IMR-90 (cell line): ENCODE data around the gene LAMA5. TPM values are rescaled to one million over a fixed set of nuclear protein-coding genes. Genes with fewer than 3 reads are reported as not detected.

Source experiments
- ATAC-seq: fragments of 200-7000 bp; cut with Tn5 transposase; 2 replicates; pipeline ENCODE4 v1.9.1; 2020; ENCODE audit warnings: low read depth, mild to moderate bottlenecking, moderate library complexity
- BruUV-seq: library from RNA; stranded (reverse); fragments of 400-500 nt; replicated peaks from 2 replicates; lab custom pipeline; 2021; lab: Mats Ljungman, UMichigan
- CTCF ChIA-PET: fragments of 300-600 bp; formaldehyde crosslinking; extraction: SDS; loops from one replicate; lab custom pipeline; 2021; ENCODE audit warnings: antibody characterized with exemption; lab: Yijun Ruan, JAX
- POLR2A ChIA-PET: fragments of 300-600 bp; sonication (Branson Sonifier 250); formaldehyde crosslinking; loops from one replicate; lab custom pipeline; 2022; ENCODE audit warnings: antibody characterized with exemption; ENCODE audit not compliant: unreplicated experiment; lab: Charles Lee
- DNase-seq: peaks from one replicate; pipeline ENCODE4 v3.0.0; 2013
- H2AFZ ChIP-seq: replicated peaks from 2 replicates; pipeline ENCODE3; 2013; ENCODE audit warnings: low read length, mild to moderate bottlenecking; ENCODE audit not compliant: poor library complexity
- H2AK5ac ChIP-seq: 2 replicates; pipeline ENCODE4 v1.6.1; 2013; ENCODE audit warnings: low read depth, low read length, inconsistent platforms
- H2AK9ac ChIP-seq: replicated peaks from 2 replicates; pipeline ENCODE3; 2013; ENCODE audit warnings: mild to moderate bottlenecking, low read depth, low read length, moderate library complexity; ENCODE audit not compliant: poor library complexity
- H2BK120ac ChIP-seq: 2 replicates; pipeline ENCODE4 v1.6.1; 2013; ENCODE audit warnings: low read depth, low read length, inconsistent platforms
- H2BK15ac ChIP-seq: 3 replicates; pipeline ENCODE4 v1.6.1; 2013; ENCODE audit warnings: low read depth, low read length, inconsistent platforms
- H2BK20ac ChIP-seq: 2 replicates; pipeline ENCODE4 v1.6.1; 2013; ENCODE audit warnings: low read depth, mild to moderate bottlenecking, inconsistent platforms, low read length, moderate library complexity
- H2BK5ac ChIP-seq: 2 replicates; pipeline ENCODE4 v1.6.1; 2013; ENCODE audit warnings: mild to moderate bottlenecking, low read depth, low read length, inconsistent platforms; ENCODE audit not compliant: poor library complexity, severe bottlenecking
- H3K14ac ChIP-seq: replicated peaks from 2 replicates; pipeline ENCODE4 v1.6.1; 2013; ENCODE audit warnings: low read depth, low read length, inconsistent platforms
- H3K18ac ChIP-seq: 2 replicates; pipeline ENCODE4 v1.6.1; 2013; ENCODE audit warnings: low read depth, low read length, control low read depth
- H3K23ac ChIP-seq: 2 replicates; pipeline ENCODE4 v1.6.1; 2013; ENCODE audit warnings: low read depth, low read length, inconsistent platforms
- H3K27ac ChIP-seq: 2 replicates; pipeline ENCODE4 v1.5.1; 2013; ENCODE audit warnings: mild to moderate bottlenecking, control low read depth, low read length; ENCODE audit not compliant: insufficient read depth
- H3K27me3 ChIP-seq: 2 replicates; pipeline ENCODE4 v1.6.1; 2013; ENCODE audit warnings: low read length; ENCODE audit not compliant: control insufficient read depth, insufficient read depth
- H3K36me3 ChIP-seq: 2 replicates; pipeline ENCODE4 v1.6.1; 2013; ENCODE audit warnings: low read length, mixed read lengths; ENCODE audit not compliant: control insufficient read depth, insufficient read depth
- H3K4ac ChIP-seq: 2 replicates; pipeline ENCODE4 v1.6.1; 2013; ENCODE audit warnings: low read depth, low read length, inconsistent platforms
- H3K4me1 ChIP-seq: 2 replicates; pipeline ENCODE4 v1.6.1; 2013; ENCODE audit warnings: low read length, mixed read lengths; ENCODE audit not compliant: control insufficient read depth, insufficient read depth
- H3K4me2 ChIP-seq: 2 replicates; pipeline ENCODE4 v1.6.1; 2013; ENCODE audit warnings: low read depth, mild to moderate bottlenecking, control low read depth, low read length, moderate library complexity
- H3K4me3 ChIP-seq: 2 replicates; pipeline ENCODE4 v1.5.1; 2013; ENCODE audit warnings: low read depth, mild to moderate bottlenecking, control low read depth, low read length, moderate library complexity; ENCODE audit not compliant: insufficient read depth
- H3K56ac ChIP-seq: 2 replicates; pipeline ENCODE4 v1.6.1; 2013; ENCODE audit warnings: low read length, inconsistent platforms; ENCODE audit not compliant: insufficient read depth; ENCODE audit errors: extremely low read depth
- H3K79me1 ChIP-seq, 2 experiments: 2 replicates each; pipeline ENCODE4 v1.6.1; 2013; ENCODE audit warnings: low read length in 2 of 2, inconsistent platforms in 1 of 2, low read depth in 1 of 2
- H3K9ac ChIP-seq: 2 replicates; pipeline ENCODE4 v1.6.1; 2013; ENCODE audit warnings: low read depth, low read length, control low read depth
- H3K9me1 ChIP-seq: 2 replicates; pipeline ENCODE4 v1.6.1; 2013; ENCODE audit warnings: low read length, inconsistent platforms; ENCODE audit not compliant: insufficient read depth
- H3K9me3 ChIP-seq: 2 replicates; pipeline ENCODE4 v1.6.1; 2013; ENCODE audit warnings: low read length; ENCODE audit not compliant: control insufficient read depth, insufficient read depth
- H4K20me1 ChIP-seq: 2 replicates; pipeline ENCODE4 v1.6.1; 2013; ENCODE audit warnings: low read length, inconsistent platforms; ENCODE audit not compliant: insufficient read depth
- H4K5ac ChIP-seq: 2 replicates; pipeline ENCODE4 v1.6.1; 2013; ENCODE audit warnings: mild to moderate bottlenecking, low read depth, low read length, control low read depth
- H4K8ac ChIP-seq, 2 experiments: 2 replicates each; pipeline ENCODE4 v1.6.1; 2013; ENCODE audit warnings: low read depth in 2 of 2, low read length in 2 of 2, control low read depth in 1 of 2, inconsistent platforms in 1 of 2
- H4K91ac ChIP-seq: 2 replicates; pipeline ENCODE4 v1.6.1; 2013; ENCODE audit warnings: low read depth, low read length, inconsistent platforms; ENCODE audit not compliant: insufficient read depth
- FOS ChIP-seq: fragments of 150-350 bp; IDR thresholded peaks from 2 replicates; pipeline ENCODE4 v1.6.1; 2016; ENCODE audit warnings: low read depth, low read length
- WGBS, 2 experiments: methylation state at CpG; one replicate each; pipeline versions ENCODE4 v1.1.5 to v1.1.7; 2013; ENCODE audit warnings: missing lambda C conversion rate in 2 of 2; ENCODE audit not compliant: insufficient read length in 1 of 2; ENCODE audit errors: extremely low coverage in 2 of 2; 5-methylcytosine and 5-hydroxymethylcytosine counted together
- dilution Hi-C: fragments of 300-500 bp; cut with HindIII; formaldehyde crosslinking; loops from one replicate; pipeline ENCODE4 v1.14.3; 2018; ENCODE audit warnings: low sequenced_read_pairs; ENCODE audit not compliant: unreplicated experiment
- in situ Hi-C: fragments of 300-500 bp; cut with MboI; formaldehyde crosslinking; loops from 3 replicates; pipeline ENCODE4 v1.14.3; 2019; ENCODE audit warnings: low sequenced_read_pairs, inconsistent platforms, mixed read lengths
- intact Hi-C: fragments of 100-400 bp; cut with micrococcal nuclease; formaldehyde crosslinking; loops from 2 replicates; pipeline ENCODE4 v1.10.0; 2022
- polyA plus RNA-seq, 3 experiments: library from polyadenylated mRNA; depleted of rRNA; stranded (reverse); fragments of >200 nt; gene quantifications; 2 replicates each; pipeline ENCODE4 v1.2.3, GENCODE V29; 2012; ENCODE audit warnings: low replicate concordance in 1 of 3
- total RNA-seq: library from RNA; depleted of rRNA; stranded (reverse); fragments of >200 nt; gene quantifications from 2 replicates; pipeline ENCODE4 v1.2.3, GENCODE V29; 2012

The LAMA5 gene
- total and polyA plus RNA-seq, 2 of the 4 experiments (the other 2 are of a cell fraction): 0.90 to 7.3 TPM

GRCh38 chr20:62286493-62287064 is 80.5 kb downstream of the LAMA5 start:
- dilution Hi-C loops (loop anchor here (25.0 kb wide), 1 partner anchor 101 kb away; the partner anchor contains the start of gene RPS21), in situ Hi-C loops (loop anchor here (25.0 kb wide), 1 partner anchor 326 kb away; no protein-coding TSS in a partner anchor), intact Hi-C loops (no loop called here)
- Histone ChIP-seq H3K4ac (no peak overlapping the region), H3K56ac (no peak overlapping the region), H3K4me2 (no peak overlapping the region), H3K9me1 (no peaks in the 10 kb centered on the region; the same call in 1 of the 2 replicates), H3K14ac (no peak overlapping the region), H3K9me3 (no peaks in the 10 kb centered on the region), H2BK20ac (no peak overlapping the region), H2AFZ (no peak overlapping the region), H2AK9ac (no peak overlapping the region), H4K8ac (no peak overlapping the region), H2BK5ac (no peak overlapping the region), H3K27me3 (no peaks in the 10 kb centered on the region), H2BK120ac (no peak overlapping the region), H3K9ac (no peak overlapping the region), H2AK5ac (no peak overlapping the region), H3K4me3 (no peak overlapping the region), H3K27ac (no peak overlapping the region), H4K20me1 (no peaks in the 10 kb centered on the region; the same call in none of the 2 replicates), H3K79me1 (no peaks in the 10 kb centered on the region; a peak in 1 of 4 replicates), H2BK15ac (no peak overlapping the region), H3K4me1 (no peaks in the 10 kb centered on the region), H4K91ac (no peak overlapping the region), H3K18ac (no peak overlapping the region), H3K23ac (no peak overlapping the region), H4K5ac (no peak overlapping the region), H3K36me3 (peaks cover 58% of the 10 kb centered on the region)
- ATAC-seq: no peak
- BruUV-seq: no TSS peak
- POLR2A ChIA-PET: no interaction called here
- CTCF ChIA-PET: no interaction called here
- TF ChIP-seq FOS: no peak
- DNase-seq: no peak
- WGBS, 2 experiments: 88% methylated on average over 11 of the region's 25 CpGs; no CpG with 5 or more reads in 1 of the 2 experiments
